ACC112 (cell line): ENCODE measurements around the gene PTCD2.

Experiments
- H2AFZ ChIP-seq: fragments of 200-600 bp; sonication (generic); one replicate; pipeline ENCODE4 v1.6.0; 2017; ENCODE audit warnings: antibody characterized with exemption, low read length; ENCODE audit not compliant: unreplicated experiment
- H3K27ac ChIP-seq: fragments of 200-600 bp; sonication (generic); 2 replicates; pipeline ENCODE4 v1.5.1; 2014; ENCODE audit warnings: low read depth, mild to moderate bottlenecking, antibody characterized with exemption, low read length, moderate library complexity
- H3K27me3 ChIP-seq: fragments of 200-600 bp; sonication (generic); 2 replicates; pipeline ENCODE4 v1.6.1; 2014; ENCODE audit warnings: mild to moderate bottlenecking, antibody characterized with exemption, low read length, moderate library complexity, mixed read lengths; ENCODE audit not compliant: insufficient read depth
- H3K36me3 ChIP-seq: fragments of 200-600 bp; sonication (generic); 2 replicates; pipeline ENCODE4 v1.6.1; 2016; ENCODE audit warnings: mild to moderate bottlenecking, antibody characterized with exemption, low read length, moderate library complexity, mixed read lengths; ENCODE audit not compliant: insufficient read depth
- H3K4me1 ChIP-seq: fragments of 200-600 bp; sonication (generic); one replicate; pipeline ENCODE4 v1.6.1; 2016; ENCODE audit warnings: low read length, mixed read lengths; ENCODE audit not compliant: insufficient read depth, unreplicated experiment, control insufficient read depth
- H3K4me3 ChIP-seq: fragments of 200-600 bp; sonication (generic); 2 replicates; pipeline ENCODE4 v1.5.1; 2014; ENCODE audit warnings: mild to moderate bottlenecking, low read depth, low read length
- H3K79me2 ChIP-seq: fragments of 200-600 bp; sonication (generic); one replicate; pipeline ENCODE4 v1.6.0; 2016; ENCODE audit warnings: low read length; ENCODE audit not compliant: control insufficient read depth, unreplicated experiment, insufficient read depth

The PTCD2 gene

DNA sequence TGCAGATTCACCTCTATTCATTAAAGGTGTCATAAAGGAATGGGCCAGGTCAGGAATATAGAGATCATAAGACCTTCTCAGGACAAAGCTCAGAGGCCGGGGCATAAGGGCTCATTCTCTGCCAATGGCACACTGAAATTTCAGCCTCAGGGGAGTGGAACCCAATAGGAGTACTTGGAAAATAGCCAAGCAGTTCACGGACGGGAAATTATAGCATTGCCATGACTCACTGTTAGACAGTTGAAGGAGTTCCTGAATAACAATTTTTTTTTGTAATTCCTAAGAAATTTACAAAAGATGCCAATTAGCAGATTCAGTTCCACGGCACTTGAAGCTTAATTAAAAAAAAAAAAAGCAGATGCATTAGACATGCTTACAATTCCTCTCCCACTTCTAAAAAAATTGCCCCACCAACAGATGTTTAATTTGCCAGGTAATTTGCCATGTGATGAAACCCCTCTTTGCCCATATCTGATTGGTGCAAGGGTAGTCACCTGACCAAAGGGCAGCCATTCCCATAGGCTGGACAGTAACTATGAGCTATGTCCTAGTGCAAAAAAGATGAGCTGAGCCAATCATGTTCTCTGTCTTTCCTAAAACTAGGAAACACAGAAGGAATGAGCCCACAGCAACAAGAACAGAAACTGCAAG is 58.6 kb downstream of the PTCD2 start:
- Histone ChIP-seq H3K4me1 (peaks cover 41% of the 10 kb centered on the region), H3K27me3 (no peaks in the 10 kb centered on the region), H3K27ac (peak overlapping the region; percentile 38), H3K4me3 (peak overlapping the region; percentile 16; the same call in 1 of the 2 replicates), H3K36me3 (no peaks in the 10 kb centered on the region), H3K79me2 (no peaks in the 10 kb centered on the region), H2AFZ (peak overlapping the region; percentile 58)

DNA sequence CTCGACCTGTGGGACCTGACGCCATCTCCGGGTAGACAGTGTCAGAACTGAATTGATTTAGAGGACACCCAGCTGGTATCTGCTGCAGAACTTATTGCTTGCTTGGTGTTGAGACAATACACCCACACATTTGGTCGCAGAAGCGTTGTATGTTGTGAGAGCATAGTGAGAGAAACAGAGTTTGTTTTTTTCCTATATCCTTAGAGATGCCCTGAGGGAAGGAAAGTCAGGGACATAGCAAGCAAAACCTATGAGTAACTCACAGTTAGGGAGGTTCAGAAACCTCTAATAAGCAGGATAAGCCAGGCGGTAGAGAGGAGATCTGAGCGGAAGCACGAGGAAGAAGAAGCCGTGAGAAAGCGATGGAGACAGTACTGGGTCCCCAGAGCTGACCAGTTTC is 59.8 kb downstream of the PTCD2 start:
- no peaks in the 10 kb centered on the region for H3K79me2 ChIP-seq
- no peaks in the 10 kb centered on the region for H3K36me3 ChIP-seq
- peaks cover 42% of the 10 kb centered on the region for H3K4me1 ChIP-seq
- no peak overlapping the region for H3K4me3 ChIP-seq
- H2AFZ ChIP-seq = no peak overlapping the region
- no peaks in the 10 kb centered on the region for H3K27me3 ChIP-seq
- no peak overlapping the region for H3K27ac ChIP-seq

DNA sequence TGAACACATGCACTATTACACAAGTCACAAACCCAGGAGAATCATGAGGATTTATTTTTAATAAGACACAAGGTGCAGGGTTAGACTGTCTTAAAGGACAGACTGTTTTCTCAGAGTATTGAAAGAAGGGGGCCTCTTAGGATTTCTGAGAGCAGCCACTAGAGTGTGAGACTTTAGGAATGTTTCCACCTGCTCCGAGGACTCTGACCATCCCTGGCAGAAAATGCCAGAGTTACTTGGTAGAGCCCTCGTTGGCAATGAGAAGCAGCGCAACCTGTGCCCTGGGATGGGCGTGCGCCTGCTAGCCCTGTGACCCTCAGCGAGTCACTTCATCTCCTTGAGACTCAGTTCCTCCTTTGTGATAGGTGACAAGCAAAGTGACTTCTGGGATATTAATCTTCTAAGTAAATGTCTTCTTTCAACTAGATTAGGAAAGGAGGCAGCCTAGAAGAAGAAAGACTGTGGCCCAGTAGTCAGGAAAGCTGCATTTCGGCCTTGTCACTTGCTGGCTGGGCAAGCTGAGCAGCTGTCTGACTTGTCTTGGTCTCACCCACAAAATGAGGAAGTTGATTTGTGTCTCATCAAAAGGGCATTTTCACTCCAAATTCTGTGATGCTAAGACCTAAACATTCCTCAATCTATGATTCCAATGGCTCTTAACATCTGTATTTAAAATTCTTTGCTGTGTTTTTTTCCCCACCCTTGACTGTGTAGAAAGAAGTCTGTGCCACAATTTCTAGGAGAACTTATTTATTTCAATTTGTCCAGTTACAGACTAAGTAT is 60.5 kb downstream of the PTCD2 start:
- peaks cover 42% of the 10 kb centered on the region for H3K4me1 ChIP-seq
- no peak overlapping the region for H2AFZ ChIP-seq
- H3K36me3 ChIP-seq = no peaks in the 10 kb centered on the region
- H3K4me3 ChIP-seq = no peak overlapping the region
- no peak overlapping the region for H3K27ac ChIP-seq
- H3K27me3 ChIP-seq = no peaks in the 10 kb centered on the region
- no peaks in the 10 kb centered on the region for H3K79me2 ChIP-seq

DNA sequence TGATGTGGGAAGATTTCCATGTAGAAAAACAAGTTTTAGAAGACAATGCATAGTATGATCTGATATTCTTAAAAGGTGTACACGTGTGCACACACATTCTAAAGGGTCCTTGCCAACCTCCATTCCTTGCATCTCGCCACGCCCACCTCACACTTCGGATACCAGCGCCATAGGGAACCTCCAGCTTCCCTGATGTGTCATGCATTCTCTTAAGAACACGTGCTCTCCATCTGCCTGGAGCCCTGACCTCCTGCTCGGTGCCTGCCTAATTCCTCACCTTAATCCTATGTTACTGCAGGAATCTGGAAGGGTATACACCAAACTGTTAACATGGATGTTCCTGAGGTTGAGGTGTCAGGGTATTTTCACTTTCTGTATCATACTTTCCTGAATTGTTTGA is 63.1 kb downstream of the PTCD2 start:
- peaks cover 55% of the 10 kb centered on the region for H3K4me1 ChIP-seq
- H3K4me3 ChIP-seq = peak overlapping the region; percentile 1; the same call in 1 of the 2 replicates
- H3K27me3 ChIP-seq = no peaks in the 10 kb centered on the region
- no peaks in the 10 kb centered on the region for H3K36me3 ChIP-seq
- H3K79me2 ChIP-seq = no peaks in the 10 kb centered on the region
- H2AFZ ChIP-seq = peak overlapping the region; percentile 34
- H3K27ac ChIP-seq = no peak overlapping the region

DNA sequence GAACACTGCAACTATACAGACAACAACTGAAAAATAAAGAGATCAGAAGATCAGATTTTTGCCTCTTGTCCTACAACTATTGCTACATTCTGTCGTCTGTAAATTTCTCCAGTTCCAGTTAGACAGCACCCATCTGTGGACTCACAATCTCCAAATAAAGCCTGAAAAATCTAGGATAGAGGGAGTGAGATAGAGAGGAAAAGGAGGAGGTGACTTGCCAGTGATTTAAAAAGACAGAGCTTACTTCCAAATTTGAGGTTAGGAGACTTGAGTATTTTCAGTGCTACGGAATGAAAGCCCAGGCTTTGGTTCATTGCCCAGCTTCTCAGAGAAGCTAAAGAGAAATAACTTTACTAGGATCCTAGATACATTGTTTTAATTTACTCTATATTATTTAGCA is 63.6 kb downstream of the PTCD2 start:
- Histone ChIP-seq H3K27ac (no peak overlapping the region), H3K4me3 (peak overlapping the region; percentile 1; the same call in 1 of the 2 replicates), H3K4me1 (peaks cover 55% of the 10 kb centered on the region), H3K36me3 (no peaks in the 10 kb centered on the region), H2AFZ (peak overlapping the region; percentile 34), H3K27me3 (no peaks in the 10 kb centered on the region), H3K79me2 (no peaks in the 10 kb centered on the region)

DNA sequence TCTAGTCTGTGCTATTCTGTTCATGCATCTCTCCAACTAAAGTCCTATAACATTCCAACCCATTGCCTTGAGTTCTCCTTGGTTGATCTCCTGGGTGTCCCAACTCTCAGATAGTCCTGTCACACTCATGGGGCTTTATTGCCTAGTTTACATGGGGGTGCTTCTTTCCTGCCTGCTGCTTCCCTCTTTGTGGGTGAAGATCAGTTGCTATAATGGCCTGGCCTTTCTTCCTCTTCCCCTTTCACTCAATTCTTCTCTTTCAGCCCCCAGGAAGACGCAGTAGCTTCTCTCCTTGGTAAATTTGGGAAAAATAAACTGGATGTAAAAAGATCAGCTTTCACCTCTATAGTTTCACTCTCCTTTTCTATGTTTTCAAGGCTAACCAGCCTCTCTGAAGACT is 66.5 kb downstream of the PTCD2 start:
- Histone ChIP-seq H3K27me3 (no peaks in the 10 kb centered on the region), H2AFZ (peak overlapping the region; percentile 75), H3K4me1 (peaks cover 37% of the 10 kb centered on the region), H3K79me2 (no peaks in the 10 kb centered on the region), H3K36me3 (no peaks in the 10 kb centered on the region), H3K27ac (peak overlapping the region; percentile 82; the same call in 1 of the 2 replicates), H3K4me3 (no peak overlapping the region)

DNA sequence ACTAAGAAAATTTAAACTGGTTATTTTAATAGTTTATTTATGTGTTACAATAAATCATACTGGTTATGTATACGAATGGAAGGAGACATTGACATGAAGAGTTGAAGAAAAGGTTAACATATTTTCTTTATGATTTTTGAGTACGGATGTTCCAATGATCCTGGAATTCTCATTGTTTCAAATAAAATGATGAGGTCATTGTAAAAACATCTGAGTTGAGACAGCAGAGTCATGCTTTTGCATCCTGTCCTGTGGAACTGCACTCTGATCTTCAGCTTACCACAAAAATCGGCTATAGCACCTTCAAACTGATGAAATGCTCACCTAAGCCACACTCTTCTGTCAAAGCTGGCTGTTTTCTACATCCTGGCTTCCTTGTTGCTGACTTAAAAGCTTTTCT is 67.8 kb downstream of the PTCD2 start:
- Histone ChIP-seq H3K27me3 (no peaks in the 10 kb centered on the region), H3K4me1 (peaks cover 40% of the 10 kb centered on the region), H3K36me3 (no peaks in the 10 kb centered on the region), H3K79me2 (no peaks in the 10 kb centered on the region), H2AFZ (peak overlapping the region; percentile 63), H3K4me3 (no peak overlapping the region), H3K27ac (peak overlapping the region; percentile 82)

DNA sequence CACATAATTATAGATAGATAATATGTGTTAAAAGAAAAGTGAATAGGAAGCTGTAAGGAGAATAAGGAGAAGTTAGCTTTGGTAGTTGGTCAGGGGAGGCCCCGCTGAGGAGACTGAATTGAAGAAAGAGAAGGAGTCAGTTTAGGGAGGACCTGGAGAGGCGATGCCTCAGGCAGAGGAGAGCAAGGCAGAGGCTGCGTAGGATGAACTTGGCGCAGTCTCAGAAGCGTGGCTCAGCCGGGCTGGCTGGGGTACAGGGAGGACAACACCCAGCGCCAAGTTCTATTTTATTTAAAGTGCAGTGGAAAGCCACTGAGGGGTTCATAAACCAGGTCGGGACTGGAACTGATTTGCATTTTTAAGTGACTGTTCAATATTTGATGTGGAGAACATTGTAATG is 68.5 kb downstream of the PTCD2 start:
- Histone ChIP-seq H2AFZ (no peak overlapping the region), H3K27me3 (no peaks in the 10 kb centered on the region), H3K4me1 (peaks cover 33% of the 10 kb centered on the region), H3K4me3 (no peak overlapping the region), H3K79me2 (no peaks in the 10 kb centered on the region), H3K27ac (peak overlapping the region; percentile 82), H3K36me3 (no peaks in the 10 kb centered on the region)

DNA sequence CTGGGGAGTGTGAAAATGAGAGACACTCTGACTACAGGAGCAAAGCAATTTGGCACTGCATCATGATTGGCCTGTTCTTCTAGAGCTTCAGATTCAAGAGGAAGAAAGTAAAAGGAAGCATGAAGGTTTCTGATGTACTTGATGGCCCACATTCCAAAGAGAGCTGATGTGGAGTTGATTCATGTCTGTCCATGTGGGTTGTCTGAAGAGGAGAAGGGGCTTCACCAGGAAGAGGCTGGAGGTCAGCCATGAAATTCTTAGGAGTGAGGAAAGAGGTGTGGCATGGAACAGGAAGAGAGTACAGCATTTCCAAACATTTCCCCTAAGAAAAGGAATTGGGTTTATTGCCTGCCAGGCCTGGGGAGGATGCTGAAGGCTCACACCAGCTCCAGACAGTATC is 70.7 kb downstream of the PTCD2 start:
- no peak overlapping the region for H2AFZ ChIP-seq
- H3K27ac ChIP-seq = no peak overlapping the region
- H3K4me1 ChIP-seq = peaks cover 32% of the 10 kb centered on the region
- no peak overlapping the region for H3K4me3 ChIP-seq
- H3K79me2 ChIP-seq = no peaks in the 10 kb centered on the region
- no peaks in the 10 kb centered on the region for H3K36me3 ChIP-seq
- no peaks in the 10 kb centered on the region for H3K27me3 ChIP-seq

DNA sequence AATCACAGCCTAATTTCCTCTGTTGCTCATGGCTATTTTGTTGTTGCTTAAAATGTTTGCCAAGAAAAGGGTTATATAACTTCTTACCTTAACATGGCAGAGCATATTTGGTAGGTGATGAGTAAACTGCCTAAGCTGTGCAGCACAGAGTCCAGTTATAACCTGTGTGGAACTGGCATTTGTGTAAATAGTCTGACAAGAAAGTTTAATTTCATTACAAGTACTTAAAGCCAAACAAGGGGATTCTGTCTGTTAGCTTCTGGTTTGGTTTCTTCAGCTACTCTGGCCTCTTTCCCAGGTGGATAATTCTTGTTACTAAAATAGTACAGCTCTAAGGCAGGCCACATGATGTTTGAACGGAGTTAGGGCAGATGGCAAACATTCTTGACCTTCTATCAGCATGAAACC is 72.2 kb downstream of the PTCD2 start:
- Histone ChIP-seq H3K27ac (no peak overlapping the region), H2AFZ (peak overlapping the region; percentile 85), H3K79me2 (no peaks in the 10 kb centered on the region), H3K27me3 (no peaks in the 10 kb centered on the region), H3K4me1 (peaks cover 23% of the 10 kb centered on the region), H3K4me3 (no peak overlapping the region), H3K36me3 (no peaks in the 10 kb centered on the region)

DNA sequence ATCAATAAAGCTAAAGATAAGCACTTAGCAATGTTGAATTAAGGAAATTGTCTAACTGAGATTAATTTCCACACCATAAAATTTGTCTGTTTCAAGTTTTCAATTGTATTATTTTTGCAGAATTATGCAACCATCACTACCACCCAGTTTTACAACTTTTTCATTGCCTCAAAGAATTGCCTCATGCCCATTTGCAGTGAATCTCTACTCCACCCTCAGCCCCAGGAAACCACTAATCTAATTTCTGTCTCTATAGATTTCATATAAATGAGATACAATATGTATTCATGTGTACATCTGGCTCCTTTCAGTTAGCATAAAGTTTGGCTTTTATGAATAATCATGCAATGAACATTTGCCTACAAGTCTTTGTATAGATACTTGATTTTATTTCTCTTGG is 72.9 kb downstream of the PTCD2 start:
- H3K4me3 ChIP-seq = no peak overlapping the region
- H3K79me2 ChIP-seq = no peaks in the 10 kb centered on the region
- H3K27me3 ChIP-seq = no peaks in the 10 kb centered on the region
- no peak overlapping the region for H3K27ac ChIP-seq
- no peak overlapping the region for H2AFZ ChIP-seq
- no peaks in the 10 kb centered on the region for H3K36me3 ChIP-seq
- H3K4me1 ChIP-seq = peaks cover 20% of the 10 kb centered on the region
